H9 (cell line): ENCODE data around the gene F2RL3. TPM values are rescaled to one million over a fixed set of nuclear protein-coding genes. Genes with fewer than 3 reads are reported as not detected.

ENCODE experiments used
- DNase-seq: peaks from one replicate; pipeline ENCODE4 v3.0.0-alpha.2; 2017
- H2AFZ ChIP-seq: one replicate; pipeline ENCODE4 v1.6.1; 2013; ENCODE audit warnings: mild to moderate bottlenecking, low read length, control low read depth, moderate library complexity
- H2AK5ac ChIP-seq: 2 replicates; pipeline ENCODE4 v1.6.1; 2013; ENCODE audit warnings: low read length, control low read depth, mixed read lengths; ENCODE audit not compliant: insufficient read length
- H2BK120ac ChIP-seq: one replicate; pipeline ENCODE4 v1.6.1; 2013; ENCODE audit warnings: low read depth, mild to moderate bottlenecking, low read length, control low read depth, inconsistent platforms; ENCODE audit not compliant: poor library complexity, severe bottlenecking
- H2BK12ac ChIP-seq: 2 replicates; pipeline ENCODE4 v1.6.1; 2013; ENCODE audit warnings: low read length, control low read depth, mixed read lengths, low read depth; ENCODE audit not compliant: insufficient read length
- H2BK15ac ChIP-seq: 2 replicates; pipeline ENCODE4 v1.6.1; 2013; ENCODE audit warnings: low read depth, low read length, control low read depth
- H2BK20ac ChIP-seq: one replicate; pipeline ENCODE4 v1.6.1; 2013; ENCODE audit warnings: low read depth, mild to moderate bottlenecking, low read length, control low read depth, inconsistent platforms; ENCODE audit not compliant: poor library complexity, severe bottlenecking
- H2BK5ac ChIP-seq: 2 replicates; pipeline ENCODE4 v1.6.1; 2013; ENCODE audit warnings: low read length, control low read depth, mixed read lengths; ENCODE audit not compliant: insufficient read length
- H3K14ac ChIP-seq: 2 replicates; pipeline ENCODE4 v1.6.1; 2013; ENCODE audit warnings: low read length, control low read depth; ENCODE audit not compliant: insufficient read depth
- H3K18ac ChIP-seq: 2 replicates; pipeline ENCODE4 v1.6.1; 2013; ENCODE audit warnings: low read depth, mild to moderate bottlenecking, mixed read lengths, low read length, control low read depth; ENCODE audit not compliant: insufficient read length
- H3K23ac ChIP-seq: 2 replicates; pipeline ENCODE4 v1.6.1; 2013; ENCODE audit warnings: low read length, control low read depth, mixed read lengths, low read depth; ENCODE audit not compliant: insufficient read length
- H3K23me2 ChIP-seq: 2 replicates; pipeline ENCODE4 v1.6.1; 2013; ENCODE audit warnings: low read depth, mild to moderate bottlenecking, mixed read lengths, low read length, control low read depth; ENCODE audit not compliant: insufficient read length, poor library complexity, severe bottlenecking
- H3K27ac ChIP-seq: 2 replicates; pipeline ENCODE4 v1.5.1; 2013; ENCODE audit warnings: low read length, control low read depth, mixed read lengths, low read depth; ENCODE audit not compliant: insufficient read length
- H3K27me3 ChIP-seq: 2 replicates; pipeline ENCODE4 v1.6.1; 2013; ENCODE audit warnings: low read length, control low read depth, inconsistent platforms; ENCODE audit not compliant: insufficient read depth
- H3K4ac ChIP-seq: 2 replicates; pipeline ENCODE4 v1.6.1; 2013; ENCODE audit warnings: low read depth, mild to moderate bottlenecking, control low read depth, inconsistent platforms, low read length, moderate library complexity
- H3K4me1 ChIP-seq: 2 replicates; pipeline ENCODE4 v1.6.1; 2013; ENCODE audit warnings: low read length, control low read depth, inconsistent platforms; ENCODE audit not compliant: insufficient read depth
- H3K4me2 ChIP-seq: 2 replicates; pipeline ENCODE4 v1.6.1; 2013; ENCODE audit warnings: low read length, control low read depth, mixed read lengths; ENCODE audit not compliant: insufficient read length, insufficient read depth
- H3K56ac ChIP-seq: 2 replicates; pipeline ENCODE4 v1.6.1; 2013; ENCODE audit warnings: low read depth, mild to moderate bottlenecking, mixed read lengths, low read length, control low read depth; ENCODE audit not compliant: insufficient read length
- H3K79me1 ChIP-seq: 2 replicates; pipeline ENCODE4 v1.6.1; 2013; ENCODE audit warnings: low read depth, mild to moderate bottlenecking, moderate library complexity, low read length, control low read depth, inconsistent platforms; ENCODE audit not compliant: insufficient read depth, poor library complexity, severe bottlenecking
- H3K79me2 ChIP-seq: 2 replicates; pipeline ENCODE4 v1.6.1; 2013; ENCODE audit warnings: low read length, control low read depth, inconsistent platforms; ENCODE audit not compliant: insufficient read depth
- H3K9ac ChIP-seq: 2 replicates; pipeline ENCODE4 v1.6.1; 2013; ENCODE audit warnings: low read length, control low read depth, mixed read lengths; ENCODE audit not compliant: insufficient read length; ENCODE audit errors: extremely low read depth
- H3K9me3 ChIP-seq: one replicate; pipeline ENCODE4 v1.6.1; 2013; ENCODE audit warnings: low read depth, low read length, inconsistent platforms; ENCODE audit not compliant: control insufficient read depth
- H3T11ph ChIP-seq: one replicate; pipeline ENCODE4 v1.6.1; 2013; ENCODE audit warnings: mild to moderate bottlenecking, low read length, control low read depth, inconsistent platforms
- H4K20me1 ChIP-seq: one replicate; pipeline ENCODE4 v1.6.1; 2013; ENCODE audit not compliant: control insufficient read depth, insufficient read length, insufficient read depth
- H4K5ac ChIP-seq: 2 replicates; pipeline ENCODE4 v1.6.1; 2013; ENCODE audit warnings: low read depth, mild to moderate bottlenecking, mixed read lengths, low read length, control low read depth; ENCODE audit not compliant: insufficient read length
- H4K8ac ChIP-seq: replicated peaks from 2 replicates; pipeline ENCODE4 v1.6.1; 2013; ENCODE audit warnings: low read length, control low read depth, mixed read lengths, low read depth; ENCODE audit not compliant: insufficient read length
- H4K91ac ChIP-seq: 2 replicates; pipeline ENCODE4 v1.6.1; 2013; ENCODE audit warnings: low read depth, mild to moderate bottlenecking, moderate library complexity, mixed read lengths, low read length, control low read depth; ENCODE audit not compliant: insufficient read length
- H3K27ac Mint-ChIP-seq, 3 experiments: 2 replicates in 2 of 3; 3 replicates in 1 of 3; pipeline ENCODE4 v1.8.0; 2020 to 2021; ENCODE audit warnings: mixed read lengths in 3 of 3, mild to moderate bottlenecking in 1 of 3, moderate library complexity in 1 of 3
- H3K27me3 Mint-ChIP-seq: 2 replicates; pipeline ENCODE4 v1.8.0; 2021; ENCODE audit warnings: low read depth, mild to moderate bottlenecking, moderate library complexity, mixed read lengths
- H3K36me3 Mint-ChIP-seq, 3 experiments: 2 replicates in 2 of 3; 3 replicates in 1 of 3; pipeline ENCODE4 v1.8.0; 2020 to 2021; ENCODE audit warnings: low read depth in 3 of 3, mixed read lengths in 3 of 3; ENCODE audit not compliant: insufficient read depth in 1 of 3
- H3K4me1 Mint-ChIP-seq, 2 experiments: 2 replicates each; pipeline ENCODE4 v1.8.0; 2020; ENCODE audit warnings: mixed read lengths in 2 of 2
- H3K4me3 Mint-ChIP-seq, 2 experiments: 2 replicates in 1 of 2; 3 replicates in 1 of 2; pipeline ENCODE4 v1.8.0; 2020 to 2021; ENCODE audit warnings: mild to moderate bottlenecking in 2 of 2, mixed read lengths in 2 of 2, moderate library complexity in 1 of 2
- H3K9me3 Mint-ChIP-seq, 2 experiments: 2 replicates in 1 of 2; 3 replicates in 1 of 2; pipeline ENCODE4 v1.8.0; 2020; ENCODE audit warnings: mild to moderate bottlenecking in 2 of 2, mixed read lengths in 2 of 2, moderate library complexity in 1 of 2
- CTCF ChIP-seq: fragments of 200-600 bp; sonication (generic); conservative IDR thresholded peaks from 3 replicates; pipeline ENCODE4 v1.8.0; 2021; ENCODE audit warnings: antibody characterized with exemption, mild to moderate bottlenecking
- whole genome bisulfite sequencing: extraction: QIAGEN DNeasy Blood & Tissue Kit; methylation state at CpG from one replicate; pipeline ENCODE4 v1.1.7; 2013; ENCODE audit warnings: missing lambda C conversion rate, low lambda C conversion rate, mixed read lengths; ENCODE audit not compliant: insufficient read length; ENCODE audit errors: extremely low coverage; 5-methylcytosine and 5-hydroxymethylcytosine counted together
- total RNA-seq: library from RNA; stranded (reverse); gene quantifications from 2 replicates; pipeline ENCODE4 v1.2.1, GENCODE V29; 2021

Gene F2RL3
- total RNA-seq, 1 experiment from 2014 or later, result not detected

- Histone ChIP-seq H3K79me1 (no peaks in the 10 kb centered on the region), H3K18ac (no peak overlapping the region), H4K5ac (no peak overlapping the region), H2BK5ac (no peak overlapping the region), H4K91ac (no peak overlapping the region), H3K56ac (no peak overlapping the region), H3K27me3 (no peaks in the 10 kb centered on the region), H3K23me2 (no peaks in the 10 kb centered on the region), H2AFZ (no peak overlapping the region), H2BK120ac (no peak overlapping the region), H3K27ac (no peak overlapping the region), H3K23ac (no peak overlapping the region), H2BK12ac (no peak overlapping the region), H4K8ac (no peak overlapping the region), H3K14ac (no peak overlapping the region), H4K20me1 (no peaks in the 10 kb centered on the region), H2BK15ac (no peak overlapping the region), H3K4me2 (no peak overlapping the region), H2AK5ac (no peak overlapping the region), H3K4me1 (no peaks in the 10 kb centered on the region), H3K79me2 (no peaks in the 10 kb centered on the region), H2BK20ac (no peak overlapping the region), H3K9ac (no peak overlapping the region), H3K4ac (no peak overlapping the region), H3T11ph (no peak overlapping the region), H3K9me3 (no peaks in the 10 kb centered on the region)
- no peak for TF ChIP-seq CTCF
- Mint-ChIP-seq H3K4me1 (peaks cover 7 to 10% of the 10 kb centered on the region in 2 experiments), H3K27ac (no peak overlapping the region), H3K9me3 (peaks cover 18 to 19% of the 10 kb centered on the region in 2 experiments), H3K27me3 (peaks cover 7% of the 10 kb centered on the region), H3K4me3 (no peak overlapping the region), H3K36me3 (peaks cover 5 to 14% (median 10%) of the 10 kb centered on the region in 3 experiments; a peak in 5 of 7 replicates)
- DNase-seq, result no peak
- WGBS, result no CpG with 5 or more reads among the region's 1 CpG
Observed at GRCh38 chr19:16934489-16934888, 45.7 kb downstream of the F2RL3 start.
